ENCODE data around the gene NLE1. TPM values are rescaled to one million over a fixed set of nuclear protein-coding genes. Genes with fewer than 3 reads are reported as not detected.

Gene NLE1
- total and polyA plus RNA-seq, 2 of the 8 experiments (the other 6 are each of a cell fraction or from before 2014, with no cell fraction given) = 50.4 to 51.5 TPM

DNA sequence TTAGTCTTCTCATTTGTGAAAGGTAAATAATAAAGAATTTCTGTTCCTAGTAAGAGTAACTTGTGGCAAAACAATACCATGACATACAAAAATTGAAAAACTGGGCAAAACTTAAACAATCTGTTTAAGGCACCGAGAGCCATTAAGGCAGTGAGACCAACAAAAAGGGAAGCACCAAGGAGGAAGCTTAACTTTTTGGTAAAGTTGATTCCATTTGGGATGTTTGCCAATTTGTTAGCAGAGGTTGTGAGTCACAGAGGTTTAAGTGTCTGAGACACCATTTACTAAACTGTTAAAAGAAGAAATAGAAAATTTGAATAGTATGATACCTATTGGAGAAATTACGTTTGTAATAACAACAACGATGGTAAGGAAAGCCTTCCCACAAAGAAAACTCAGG is 47.2 kb upstream of the NLE1 start:
- Histone ChIP-seq H4K5ac (ENCODE audit: insufficient read length, low read depth, low read length) (no peak overlapping the region), H3K79me1 (ENCODE audit: low read depth, low read length) (no peaks in the 10 kb centered on the region), H4K20me1 (replicated peaks in 1 of 2; ENCODE audit: control insufficient read depth in 1 of 2, insufficient read depth in 2 of 2, low read length in 2 of 2) (no peaks in the 10 kb centered on the region), H2AFZ (ENCODE audit: low read length) (no peak overlapping the region), H3K4me3 (ENCODE audit: extremely low read depth in 1 of 4, insufficient read depth in 2 of 4, low read depth in 3 of 4, low read length in 4 of 4) (no peak overlapping the region), H3K9ac (replicated peaks in 1 of 4; ENCODE audit: extremely low read depth in 1 of 4, low read depth in 3 of 4, low read length in 3 of 4) (no peak overlapping the region), H3K36me3 (ENCODE audit: control insufficient read depth in 2 of 4, insufficient read depth in 4 of 4, low read length in 3 of 4) (no peaks in the 10 kb centered on the region), H3K18ac (ENCODE audit: extremely low read depth, low read length) (no peak overlapping the region), H2AK5ac (ENCODE audit: low read depth, low read length) (no peak overlapping the region), H3K4me1 (replicated peaks in 1 of 4; ENCODE audit: control insufficient read depth in 3 of 4, insufficient read depth in 4 of 4, low read length in 3 of 4) (no peaks in the 10 kb centered on the region), H4K8ac (ENCODE audit: extremely low read depth, insufficient read depth, low read length) (no peak overlapping the region), H2BK12ac (ENCODE audit: low read depth, low read length) (no peak overlapping the region), H3K23me2 (ENCODE audit: low read depth, low read length) (no peaks in the 10 kb centered on the region), H2BK20ac (ENCODE audit: low read length) (no peak overlapping the region), H3K27ac (ENCODE audit: low read depth, low read length) (no peak overlapping the region), H3K14ac (ENCODE audit: insufficient read length) (no peak overlapping the region), H3K4ac (replicated peaks; ENCODE audit: insufficient read length, low read depth, low read length) (no peak overlapping the region), H2BK5ac (ENCODE audit: low read depth, low read length) (no peak overlapping the region), H2BK15ac (ENCODE audit: low read length) (no peak overlapping the region), H3K23ac (ENCODE audit: insufficient read length) (no peak overlapping the region), H4K91ac (replicated peaks; ENCODE audit: insufficient read length, low read length) (no peak overlapping the region), H3K9me3 (ENCODE audit: insufficient read depth in 2 of 2, low read depth in 1 of 2, low read length in 1 of 2) (peaks cover 0 to 10% of the 10 kb centered on the region in 2 experiments; a peak in 1 of 4 replicates), H3K79me2 (ENCODE audit: control insufficient read depth in 1 of 2, insufficient read depth in 2 of 2, low read length in 2 of 2) (no peaks in the 10 kb centered on the region), H3K4me2 (ENCODE audit: insufficient read depth in 1 of 2, low read depth in 2 of 2, low read length in 2 of 2) (no peak overlapping the region), H3K56ac (replicated peaks; ENCODE audit: insufficient read length, low read depth, low read length) (no peak overlapping the region), H3K27me3 (replicated peaks in 1 of 4; ENCODE audit: control insufficient read depth in 3 of 4, extremely low read depth in 1 of 4, insufficient read depth in 3 of 4, low read length in 3 of 4) (no peaks in the 10 kb centered on the region), H2BK120ac (replicated peaks; ENCODE audit: low read depth, low read length) (no peak overlapping the region)
- DNase-seq (ENCODE audit: low read depth in 1 of 2, low spot score in 2 of 2) (no peak), FAIRE-seq (no peak)
- ChIA-PET CTCF (ENCODE audit: partially characterized antibody) (no interaction called here), POLR2A (ENCODE audit: partially characterized antibody) (no interaction called here)
- WGBS, 2 experiments (ENCODE audit: extremely low coverage in 1 of 2, insufficient coverage in 1 of 2, insufficient read length in 1 of 2, insufficient replicate concordance in 2 of 2, low coverage in 1 of 2, low lambda C conversion rate in 2 of 2, missing lambda C conversion rate in 1 of 2) = 74% methylated on average over 3 of the region's 3 CpGs; no CpG with 5 or more reads in 1 of the 2 experiments
- TF ChIP-seq USF2 (IDR thresholded peaks at IDR 0.05; ENCODE audit: low read length) (no peak), POLR2AphosphoS5 (IDR thresholded peaks at IDR 0.05; ENCODE audit: low read depth, low read length) (no peak), JUN (IDR thresholded peaks at IDR 0.05; ENCODE audit: low read depth, low read length) (no peak), CHD2 (IDR thresholded peaks at IDR 0.05; ENCODE audit: low read length) (no peak), TAF1 (IDR thresholded peaks at IDR 0.05; ENCODE audit: low read depth, low read length) (no peak), ZNF274 (IDR thresholded peaks at IDR 0.05; ENCODE audit: borderline replicate concordance, extremely low read depth, low read length) (no peak), SUZ12 (IDR thresholded peaks at IDR 0.05; ENCODE audit: low read length) (no peak), RFX5 (IDR thresholded peaks at IDR 0.05; ENCODE audit: borderline replicate concordance, low read depth, low read length) (no peak)
- TF ChIP-seq, protein P1, sequence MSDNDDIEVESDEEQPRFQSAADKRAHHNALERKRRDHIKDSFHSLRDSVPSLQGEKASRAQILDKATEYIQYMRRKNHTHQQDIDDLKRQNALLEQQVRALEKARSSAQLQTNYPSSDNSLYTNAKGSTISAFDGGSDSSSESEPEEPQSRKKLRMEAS (IDR thresholded peaks at IDR 0.05) = no peak
